HepG2 (cell line): ENCODE measurements around the gene RFC2. TPM values are rescaled to one million over a fixed set of nuclear protein-coding genes. Genes with fewer than 3 reads are reported as not detected.

Experiments
- EHMT2 ChIP-seq: fragments of 200-600 bp; sonication (generic); IDR thresholded peaks from 2 replicates; pipeline ENCODE4 v1.7.0; 2017; ENCODE audit warnings: antibody characterized with exemption, low read depth, low read length, borderline replicate concordance
- HCFC1 ChIP-seq: fragments of 150-350 bp; IDR thresholded peaks from 2 replicates; pipeline ENCODE4 v1.6.1; 2014; ENCODE audit warnings: low read depth, low read length
- ISL2 ChIP-seq: sonication (generic); formaldehyde crosslinking; IDR thresholded peaks from 2 replicates; pipeline ENCODE4 v1.5.0; 2020; ENCODE audit warnings: missing genetic modification reagents
- KLF15 ChIP-seq: sonication (generic); formaldehyde crosslinking; IDR thresholded peaks from 2 replicates; pipeline ENCODE4 v1.8.1; 2023; ENCODE audit warnings: borderline replicate concordance, mild to moderate bottlenecking, inconsistent platforms, missing genetic modification reagents, mixed read lengths
- NR1H2 ChIP-seq: sonication (generic); formaldehyde crosslinking; IDR thresholded peaks from 2 replicates; pipeline ENCODE4 v1.8.1; 2022; ENCODE audit warnings: low read depth, missing genetic modification reagents, borderline replicate concordance
- RFXANK ChIP-seq: IDR thresholded peaks from 2 replicates; pipeline ENCODE4 v1.6.1; 2016
- UBTF ChIP-seq: sonication (generic); formaldehyde crosslinking; IDR thresholded peaks from 2 replicates; pipeline ENCODE4 v1.4.0; 2020; ENCODE audit warnings: mild to moderate bottlenecking, missing genetic modification reagents
- ZBTB14 ChIP-seq: sonication (generic); formaldehyde crosslinking; IDR thresholded peaks from 2 replicates; pipeline ENCODE4 v1.4.0; 2020; ENCODE audit warnings: missing genetic modification reagents
- ZBTB44 ChIP-seq: sonication (generic); formaldehyde crosslinking; IDR thresholded peaks from 2 replicates; pipeline ENCODE4 v1.4.0; 2020; ENCODE audit warnings: missing genetic modification reagents
- ZEB1 ChIP-seq: IDR thresholded peaks from 2 replicates; pipeline ENCODE4 v1.6.1; 2012; ENCODE audit warnings: mild to moderate bottlenecking, low read depth, inconsistent platforms; ENCODE audit not compliant: insufficient replicate concordance
- ZIK1 ChIP-seq: sonication (generic); formaldehyde crosslinking; IDR thresholded peaks from 2 replicates; pipeline ENCODE4 v1.5.0; 2020; ENCODE audit warnings: mild to moderate bottlenecking, low read depth, missing genetic modification reagents, borderline replicate concordance
- ZNF589 ChIP-seq: sonication (generic); formaldehyde crosslinking; conservative IDR thresholded peaks from 2 replicates; pipeline ENCODE4 v1.8.0; 2022; ENCODE audit warnings: mild to moderate bottlenecking, moderate library complexity, missing genetic modification reagents
- ZNF614 ChIP-seq: IDR thresholded peaks from 2 replicates; pipeline ENCODE4 v1.6.1; 2018; ENCODE audit warnings: missing biosample characterization, missing genetic modification reagents, inconsistent platforms, borderline replicate concordance
- ZNF678 ChIP-seq: sonication (generic); formaldehyde crosslinking; IDR thresholded peaks from 2 replicates; pipeline ENCODE4 v1.4.0; 2020; ENCODE audit warnings: mild to moderate bottlenecking, missing genetic modification reagents
- ZNF883 ChIP-seq: sonication (generic); formaldehyde crosslinking; IDR thresholded peaks from 2 replicates; pipeline ENCODE4 v1.5.1; 2020; ENCODE audit warnings: mild to moderate bottlenecking, missing genetic modification reagents; ENCODE audit errors: not compliant biosample characterization
- ZSCAN5A ChIP-seq: sonication (generic); formaldehyde crosslinking; IDR thresholded peaks from 2 replicates; pipeline ENCODE4 v1.8.0; 2022; ENCODE audit warnings: mild to moderate bottlenecking, missing genetic modification reagents, borderline replicate concordance
- polyA plus RNA-seq, 8 experiments: library from polyadenylated mRNA; depleted of rRNA in 3 of 8; stranded (reverse) in 7 of 8; unstranded in 1 of 8; fragments of >200 nt; fragmentation: Illumina TruSeq in 4 of 8; extraction: Trizol in 4 of 8; gene quantifications; 2 replicates each; pipeline versions ENCODE4 v1.2.1 to v1.2.3, GENCODE V29; 2011 to 2016; ENCODE audit warnings: low read depth in 4 of 8, missing spikeins in 1 of 8, mixed read lengths in 1 of 8; ENCODE audit not compliant: insufficient read depth in 1 of 8
- total RNA-seq, 5 experiments: library from RNA; depleted of rRNA; stranded (reverse); fragments of >200 nt; fragmentation: Illumina TruSeq; extraction: Trizol; gene quantifications; 2 replicates each; pipeline ENCODE4 v1.2.3, GENCODE V29; 2016; ENCODE audit warnings: low read depth in 1 of 5
- TF ChIP-seq, protein P1 (sequence below), 2 experiments: IDR thresholded peaks; 2 replicates each; pipeline ENCODE4 v1.6.1; 2011 to 2012; ENCODE audit warnings: low read length in 2 of 2, borderline replicate concordance in 1 of 2, low read depth in 1 of 2, mild to moderate bottlenecking in 1 of 2, moderate library complexity in 1 of 2

Gene RFC2
- total and polyA plus RNA-seq, 2 of the 13 experiments (the other 11 are each of a cell fraction or from before 2014, with no cell fraction given), result 14.6 to 43.5 TPM

GRCh38 chr7:74292757-74293576 lies 38.8 kb upstream of the RFC2 start (continued):
- TF ChIP-seq, protein P1, sequence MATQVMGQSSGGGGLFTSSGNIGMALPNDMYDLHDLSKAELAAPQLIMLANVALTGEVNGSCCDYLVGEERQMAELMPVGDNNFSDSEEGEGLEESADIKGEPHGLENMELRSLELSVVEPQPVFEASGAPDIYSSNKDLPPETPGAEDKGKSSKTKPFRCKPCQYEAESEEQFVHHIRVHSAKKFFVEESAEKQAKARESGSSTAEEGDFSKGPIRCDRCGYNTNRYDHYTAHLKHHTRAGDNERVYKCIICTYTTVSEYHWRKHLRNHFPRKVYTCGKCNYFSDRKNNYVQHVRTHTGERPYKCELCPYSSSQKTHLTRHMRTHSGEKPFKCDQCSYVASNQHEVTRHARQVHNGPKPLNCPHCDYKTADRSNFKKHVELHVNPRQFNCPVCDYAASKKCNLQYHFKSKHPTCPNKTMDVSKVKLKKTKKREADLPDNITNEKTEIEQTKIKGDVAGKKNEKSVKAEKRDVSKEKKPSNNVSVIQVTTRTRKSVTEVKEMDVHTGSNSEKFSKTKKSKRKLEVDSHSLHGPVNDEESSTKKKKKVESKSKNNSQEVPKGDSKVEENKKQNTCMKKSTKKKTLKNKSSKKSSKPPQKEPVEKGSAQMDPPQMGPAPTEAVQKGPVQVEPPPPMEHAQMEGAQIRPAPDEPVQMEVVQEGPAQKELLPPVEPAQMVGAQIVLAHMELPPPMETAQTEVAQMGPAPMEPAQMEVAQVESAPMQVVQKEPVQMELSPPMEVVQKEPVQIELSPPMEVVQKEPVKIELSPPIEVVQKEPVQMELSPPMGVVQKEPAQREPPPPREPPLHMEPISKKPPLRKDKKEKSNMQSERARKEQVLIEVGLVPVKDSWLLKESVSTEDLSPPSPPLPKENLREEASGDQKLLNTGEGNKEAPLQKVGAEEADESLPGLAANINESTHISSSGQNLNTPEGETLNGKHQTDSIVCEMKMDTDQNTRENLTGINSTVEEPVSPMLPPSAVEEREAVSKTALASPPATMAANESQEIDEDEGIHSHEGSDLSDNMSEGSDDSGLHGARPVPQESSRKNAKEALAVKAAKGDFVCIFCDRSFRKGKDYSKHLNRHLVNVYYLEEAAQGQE (IDR thresholded peaks at IDR 0.05; ENCODE audit: borderline replicate concordance in 1 of 2, low read depth in 1 of 2, low read length in 2 of 2), result 0 out of 4 replicates have a peak, but pooled peaks of 1 of the 2 experiments have one; percentile 25
- peak; percentile 78; the same call in 1 of the 2 replicates for TF ChIP-seq ZNF614
- no peak; the same call in 1 of the 2 replicates for TF ChIP-seq UBTF (CRISPR knock-in tag)
- no peak for TF ChIP-seq ZBTB14 (CRISPR knock-in tag)
- TF ChIP-seq EHMT2, result no peak
- 0 out of 2 replicates have a peak, but pooled peaks have one; percentile 8 for TF ChIP-seq ISL2
- TF ChIP-seq ZIK1 (CRISPR knock-in tag), result 0 out of 2 replicates have a peak, but pooled peaks have one; percentile 31
- no peak for TF ChIP-seq ZBTB44
- TF ChIP-seq ZSCAN5A, result no peak
- no peak for TF ChIP-seq NR1H2 (CRISPR knock-in tag)
- TF ChIP-seq HCFC1, result no peak
- TF ChIP-seq ZEB1, result no peak
- no peak for TF ChIP-seq ZNF678 (CRISPR knock-in tag)
- no peak for TF ChIP-seq ZNF589
- no peak for TF ChIP-seq ZNF883
- TF ChIP-seq KLF15 (CRISPR knock-in tag), result no peak
- TF ChIP-seq RFXANK, result no peak
